Measurements from ENCODE around the gene SNN. TPM values are rescaled to one million over a fixed set of nuclear protein-coding genes. Genes with fewer than 3 reads are reported as not detected.

The SNN gene
- total RNA-seq, 1 donor from 2014 or later = 23.2 TPM

GRCh38 chr16:11666103-11667055, 1.9 kb upstream of the SNN start:
- no peak for DNase-seq (ENCODE audit: low read depth in 2 of 2)

- no peak for DNase-seq (ENCODE audit: low read depth in 2 of 2)
Observed at GRCh38 chr16:11667221-11667823, 933 bp upstream of the SNN start.

- DNase-seq (ENCODE audit: low read depth in 2 of 2) = peak in 1 of 2 donors; percentile 17
Observed at GRCh38 chr16:11668623-11669379, 546 bp downstream of the SNN start.

GRCh38 chr16:11669380-11670146, 1.3 kb downstream of the SNN start:
- DNase-seq (ENCODE audit: low read depth in 2 of 2) = peak; percentile 56 to 64

GRCh38 chr16:11670171-11671131, 2.2 kb downstream of the SNN start:
- DNase-seq (ENCODE audit: low read depth in 2 of 2) = no peak

- DNase-seq (ENCODE audit: low read depth in 2 of 2) = no peak
Observed at GRCh38 chr16:11671271-11671670, 3.0 kb downstream of the SNN start.

- no peak for DNase-seq (ENCODE audit: low read depth in 2 of 2)
Observed at GRCh38 chr16:11671676-11672075, 3.4 kb downstream of the SNN start.

GRCh38 chr16:11672206-11673090, 4.2 kb downstream of the SNN start:
- peak; percentile 31 to 41 for DNase-seq (ENCODE audit: low read depth in 2 of 2)

- DNase-seq (ENCODE audit: low read depth in 2 of 2) = peak in 1 of 2 donors; percentile 25
Observed at GRCh38 chr16:11673091-11674000, 5.1 kb downstream of the SNN start.

- no peak for DNase-seq (ENCODE audit: low read depth in 2 of 2)
Observed at GRCh38 chr16:11674001-11674817, 6.0 kb downstream of the SNN start.

GRCh38 chr16:11674818-11675560, 6.7 kb downstream of the SNN start:
- DNase-seq (ENCODE audit: low read depth in 2 of 2) = peak in 1 of 2 donors; percentile 69

GRCh38 chr16:11675561-11676511, 7.6 kb downstream of the SNN start:
- no peak for DNase-seq (ENCODE audit: low read depth in 2 of 2)

- DNase-seq (ENCODE audit: low read depth in 2 of 2) = no peak
Observed at GRCh38 chr16:11676799-11677198, 8.5 kb downstream of the SNN start.

GRCh38 chr16:11677451-11677951, 9.2 kb downstream of the SNN start:
- DNase-seq (ENCODE audit: low read depth in 2 of 2) = no peak

All from lung microvascular endothelial cell (primary cell).